GM10266 (cell line): Measurements from ENCODE around the gene CD226.

Source experiments
- DNase-seq: peaks from one replicate; pipeline ENCODE4 v3.0.0; 2012; ENCODE audit errors: extremely low spot score
- CTCF ChIP-seq: IDR thresholded peaks from 2 replicates; pipeline ENCODE4 v1.5.1; 2012; ENCODE audit warnings: mild to moderate bottlenecking, low read depth; ENCODE audit not compliant: control insufficient read depth, insufficient read depth; ENCODE audit errors: missing control alignments

Gene CD226

GRCh38 chr18:69830189-69830588, 117.5 kb downstream of the CD226 start:
- no peak for TF ChIP-seq CTCF
- DNase-seq: no peak

- no peak for DNase-seq
- no peak for TF ChIP-seq CTCF
These were observed 127.1 kb downstream of the CD226 start for GRCh38 chr18:69820538-69820937.

- TF ChIP-seq CTCF: no peak
- no peak for DNase-seq
These were observed 128.2 kb downstream of the CD226 start for GRCh38 chr18:69819460-69819859.

- no peak for DNase-seq
These were observed 130.2 kb downstream of the CD226 start for GRCh38 chr18:69817335-69817940.

GRCh38 chr18:69814861-69815385, 132.8 kb downstream of the CD226 start:
- DNase-seq: no peak
- no peak for TF ChIP-seq CTCF

More at GRCh38 chr18:69817335-69817940, 130.2 kb downstream of the CD226 start:
- no peak for TF ChIP-seq CTCF

- no peak for DNase-seq
- TF ChIP-seq CTCF: no peak
These were observed 134.1 kb downstream of the CD226 start for GRCh38 chr18:69813559-69813958.

GRCh38 chr18:69808399-69808798, 139.3 kb downstream of the CD226 start:
- TF ChIP-seq CTCF: no peak

More at GRCh38 chr18:69808399-69808798, 139.3 kb downstream of the CD226 start:
- no peak for DNase-seq
